HG03108 (cell line): ENCODE results near the gene AKT2.
"Not testable (repeated sequence)": the region's sequence is repeated elsewhere in the genome, so short reads cannot be mapped to it uniquely, and the experiment has no call there.

Source experiments
- ATAC-seq: cut with Tn5 transposase; IDR thresholded peaks from one replicate; pipeline ENCODE4 v1.9.1; 2021; ENCODE audit warnings: moderate library complexity; ENCODE audit not compliant: unreplicated experiment

Gene AKT2

DNA sequence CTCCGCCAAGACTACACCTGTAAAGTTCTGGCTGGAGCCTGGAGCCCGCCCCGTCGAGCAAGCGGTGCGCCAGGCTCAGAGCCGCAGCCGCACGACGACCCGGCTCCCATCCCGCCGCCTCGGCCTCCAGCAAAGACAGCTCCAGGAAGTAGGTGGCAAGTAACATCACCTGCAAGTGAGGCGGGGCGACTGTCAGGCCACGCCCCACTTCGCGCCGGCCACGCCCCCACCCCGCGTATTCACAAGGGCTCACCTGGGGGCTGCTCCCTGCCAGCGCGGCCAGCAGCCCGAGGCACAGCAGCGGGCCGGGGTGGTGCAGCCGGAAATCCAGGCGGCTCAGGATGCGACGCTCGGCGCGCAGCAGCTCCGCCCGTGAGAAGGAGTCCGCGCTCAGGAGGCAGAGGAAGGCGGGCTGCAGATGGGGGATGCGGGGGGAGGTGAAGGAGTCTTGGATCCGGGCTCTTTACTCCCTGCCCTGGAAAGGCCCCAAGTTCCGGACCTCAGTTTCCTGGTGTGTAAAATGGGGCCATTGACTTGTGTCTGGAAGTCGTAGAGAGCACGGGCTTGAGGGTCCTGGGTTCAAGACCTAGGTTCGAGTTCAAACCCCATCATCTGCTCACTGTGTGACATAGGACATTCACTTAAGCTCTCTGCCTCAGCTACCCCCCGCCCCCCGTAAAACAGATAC lies 61.9 kb downstream of the AKT2 start:
- ATAC-seq: no peak

GRCh38 chr19:40221858-40222619 lies 63.1 kb downstream of the AKT2 start:
- ATAC-seq: no peak

DNA sequence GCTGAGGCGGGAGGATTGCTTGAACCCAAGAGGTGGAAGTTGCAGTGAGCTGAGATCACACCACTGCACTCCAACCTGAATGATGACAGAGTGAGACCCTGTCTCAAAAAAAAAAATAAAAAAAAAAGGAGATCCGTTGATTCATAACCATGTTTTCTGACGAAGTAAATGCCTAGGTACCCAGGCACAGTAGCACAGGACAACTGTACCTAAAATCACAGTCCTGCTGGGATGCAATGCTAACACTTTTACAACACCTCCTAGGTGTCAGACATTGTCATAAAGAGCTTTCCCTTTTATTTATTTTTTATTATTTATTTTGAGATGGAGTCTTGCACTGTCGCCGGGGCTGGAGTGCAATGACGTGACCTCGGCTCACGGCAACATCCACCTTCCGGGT lies 64.5 kb downstream of the AKT2 start:
- ATAC-seq: no peak

GRCh38 chr19:40219721-40220276 lies 65.3 kb downstream of the AKT2 start:
- ATAC-seq: no peak

DNA sequence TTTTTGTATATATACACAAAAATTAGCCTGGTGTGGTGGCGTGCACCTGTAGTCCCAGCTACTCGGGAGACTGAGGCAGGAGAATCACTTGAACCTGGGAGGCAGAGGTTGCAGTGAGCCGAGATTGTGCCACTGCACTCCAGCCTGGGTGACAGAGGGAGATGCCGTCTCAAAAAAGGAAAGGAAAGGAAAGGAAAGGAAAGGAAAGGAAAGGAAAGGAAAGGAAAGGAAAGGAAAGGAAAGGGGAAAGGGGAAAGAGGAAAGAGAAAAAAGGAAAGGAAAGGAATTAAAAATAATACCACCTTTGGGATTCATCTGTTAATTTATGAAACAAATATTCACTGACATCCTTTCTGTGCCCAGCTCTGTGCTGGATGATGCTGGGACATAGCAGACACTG lies 66.1 kb downstream of the AKT2 start:
- ATAC-seq: not testable (repeated sequence)

- no peak for ATAC-seq
Measured at GRCh38 chr19:40217934-40218890, 66.9 kb downstream of the AKT2 start, which contains the start of gene TTC9B. TSS of gene TTC9B (minus strand) at chr19:40218384. CDS start at chr19:40218381, 3 bp downstream.

DNA sequence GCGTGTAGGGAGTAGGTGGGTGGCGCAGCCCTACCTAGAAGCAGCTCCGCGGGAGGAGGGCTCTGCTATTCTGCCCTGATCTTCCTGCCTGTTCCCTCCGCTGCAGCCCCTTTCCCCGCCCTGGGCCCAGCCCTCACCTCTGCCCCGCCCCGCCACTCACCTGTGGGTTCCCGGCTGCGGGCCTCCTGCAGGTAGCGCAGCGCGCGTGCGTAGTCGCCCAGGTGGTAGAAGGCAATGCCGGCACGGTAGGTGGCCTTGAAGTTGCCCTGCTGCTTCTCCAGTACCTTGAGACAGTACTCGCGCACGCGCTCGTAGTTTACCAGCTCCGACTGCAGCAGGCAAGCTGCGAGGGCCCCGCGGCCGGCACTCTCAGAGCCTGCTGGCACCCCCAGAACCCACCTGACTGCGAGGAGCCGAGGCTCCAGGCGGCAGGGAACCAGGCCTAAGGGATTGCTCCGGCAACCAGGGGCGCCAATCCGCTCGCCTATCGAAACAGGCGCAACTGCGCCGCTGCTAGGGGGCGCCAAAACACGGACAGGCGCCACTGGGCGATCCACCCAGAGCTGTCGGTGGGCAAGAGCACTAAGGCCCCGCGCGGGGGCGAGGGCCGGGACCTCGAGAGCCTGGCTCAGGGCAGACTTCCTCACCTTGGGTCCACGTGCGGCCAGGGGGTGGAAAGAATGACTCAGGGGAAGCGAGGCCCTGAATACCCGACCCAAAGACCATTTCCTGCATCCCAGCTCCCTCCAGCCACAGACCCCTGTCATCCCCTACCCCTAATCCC lies 67.9 kb downstream of the AKT2 start:
- ATAC-seq: no peak

DNA sequence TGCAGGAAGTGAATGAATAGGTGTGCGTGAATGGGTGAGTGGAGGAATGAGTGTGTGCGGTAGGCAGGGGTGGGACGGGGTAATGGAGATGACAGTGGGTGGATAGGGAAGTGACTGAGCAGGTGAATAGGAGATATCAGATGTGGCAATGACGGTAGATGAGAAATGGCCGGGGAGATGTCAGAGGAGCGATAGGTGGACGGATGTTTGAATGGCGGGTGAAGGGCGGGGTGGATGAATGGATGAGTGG lies 68.4 kb downstream of the AKT2 start:
- no peak for ATAC-seq

GRCh38 chr19:40216013-40216776 lies 69.0 kb downstream of the AKT2 start:
- no peak for ATAC-seq

DNA sequence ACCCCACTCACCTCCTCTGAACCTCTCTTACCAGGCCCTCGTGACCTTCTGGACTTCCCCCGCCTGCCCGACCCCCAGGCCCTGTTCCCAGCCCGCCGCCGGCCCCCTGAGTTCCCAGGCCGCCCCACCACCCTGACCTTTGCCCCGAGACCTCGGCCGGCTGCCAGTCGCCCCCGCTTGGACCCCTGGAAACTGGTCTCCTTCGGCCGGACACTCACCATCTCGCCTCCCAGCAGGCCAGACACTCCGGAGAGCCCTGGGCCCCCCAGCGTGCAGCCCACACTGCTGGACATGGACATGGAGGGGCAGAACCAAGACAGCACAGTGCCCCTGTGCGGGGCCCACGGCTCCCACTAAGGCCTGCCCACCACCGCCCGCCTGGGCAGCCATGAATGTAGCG lies 70.2 kb downstream of the AKT2 start:
- ATAC-seq: no peak

GRCh38 chr19:40213882-40214570 lies 71.1 kb downstream of the AKT2 start:
- ATAC-seq: no peak

- no peak for ATAC-seq
Measured at GRCh38 chr19:40213251-40213829, 71.8 kb downstream of the AKT2 start.

- ATAC-seq: no peak
Measured at GRCh38 chr19:40210889-40211288, 74.3 kb downstream of the AKT2 start.

GRCh38 chr19:40208602-40209001 lies 76.5 kb downstream of the AKT2 start:
- no peak for ATAC-seq

GRCh38 chr19:40205760-40206159 lies 79.4 kb downstream of the AKT2 start:
- no peak for ATAC-seq

DNA sequence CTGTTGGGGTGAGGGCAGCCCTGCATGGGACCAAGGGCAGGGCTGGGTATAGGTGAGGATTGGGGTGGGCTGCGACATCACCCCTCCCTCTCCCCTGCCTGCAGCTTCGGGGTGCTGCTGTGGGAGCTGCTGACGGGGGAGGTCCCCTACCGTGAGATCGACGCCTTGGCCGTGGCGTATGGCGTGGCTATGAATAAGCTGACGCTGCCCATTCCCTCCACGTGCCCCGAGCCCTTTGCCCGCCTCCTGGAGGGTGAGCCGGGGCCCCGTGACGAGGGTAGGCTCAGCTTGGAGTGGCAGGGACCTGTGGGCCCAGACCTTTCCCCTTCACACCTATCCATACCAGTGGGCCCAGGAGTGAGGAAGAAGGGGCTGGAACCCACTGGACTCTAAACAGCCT lies 80.8 kb downstream of the AKT2 start:
- no peak for ATAC-seq

DNA sequence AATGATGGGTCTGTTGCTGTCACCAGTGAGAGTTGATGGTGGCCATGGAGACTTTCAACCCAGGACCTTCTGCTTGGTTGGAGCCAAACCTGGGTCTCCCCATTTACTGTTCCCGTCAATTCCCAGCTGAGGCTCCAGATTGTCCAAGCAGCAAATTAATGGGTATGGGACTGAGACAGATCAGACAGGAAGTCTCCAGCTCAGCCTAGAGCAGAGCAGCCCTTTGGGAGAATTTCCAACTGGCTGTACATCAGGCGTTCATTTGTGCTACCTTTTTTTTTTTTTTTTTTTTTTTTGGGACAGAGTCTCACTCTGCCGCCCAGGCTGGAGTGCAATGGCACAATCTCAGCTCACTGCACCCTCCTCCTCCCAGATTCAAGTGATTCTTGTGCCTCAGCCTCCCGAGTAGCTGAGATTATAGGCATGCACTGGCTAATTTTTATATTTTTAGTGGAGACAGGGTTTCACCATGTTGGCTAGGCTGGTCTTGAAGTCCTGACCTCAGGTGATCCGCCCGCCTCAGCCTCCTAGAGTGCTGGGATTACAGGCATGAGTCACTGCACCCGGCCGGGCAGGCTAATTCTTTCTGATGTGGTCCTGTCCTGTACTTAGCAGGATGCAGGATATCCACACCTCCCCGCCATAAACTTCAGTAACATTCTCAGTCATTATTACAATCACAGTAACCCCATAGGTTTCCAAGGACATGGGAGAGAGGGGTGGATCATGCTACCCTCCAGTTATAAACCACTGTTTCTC lies 84.6 kb downstream of the AKT2 start:
- ATAC-seq: no peak
